HepG2 (cell line): Measurements from ENCODE around the gene NCF2. TPM values are rescaled to one million over a fixed set of nuclear protein-coding genes. Genes with fewer than 3 reads are reported as not detected.

Experiments used
- ATAC-seq: fragments of 200-7000 bp; cut with Tn5 transposase; 3 replicates; pipeline ENCODE4 v1.9.1; 2020; ENCODE audit warnings: mild to moderate bottlenecking, moderate library complexity
- Bru-seq: library from RNA; stranded (reverse); fragments of 400-500 nt; gene quantifications from one replicate; lab custom pipeline; 2021; lab: Mats Ljungman, UMichigan
- BruChase-seq, 2 experiments: library from RNA; stranded (reverse); fragments of 400-500 nt; gene quantifications; one replicate each; lab custom pipeline; 2021; lab: Mats Ljungman, UMichigan
- BruUV-seq: library from RNA; stranded (reverse); fragments of 400-500 nt; replicated peaks from 2 replicates; lab custom pipeline; 2021; lab: Mats Ljungman, UMichigan
- CTCF ChIA-PET: fragments of 300-600 bp; formaldehyde crosslinking; extraction: SDS; loops from one replicate; lab custom pipeline; 2021; ENCODE audit warnings: low total read pairs, inconsistent platforms, low intra/inter-chr PET ratio; lab: Yijun Ruan, JAX
- POLR2A ChIA-PET: fragments of 350-600 bp; sonication (Branson Sonifier 250); formaldehyde crosslinking; loops from one replicate; lab custom pipeline; 2020; ENCODE audit warnings: antibody characterized with exemption, inconsistent platforms; lab: Yijun Ruan, JAX
- DNase-seq: peaks from one replicate; pipeline ENCODE4 v3.0.0-alpha.2; 2015; ENCODE audit warnings: low spot score
- FAIRE-seq: peaks from 3 replicates; lab custom pipeline; 2011; peaks lifted over from hg19 to GRCh38; lab: Jason Lieb, UNC
- H2AFZ ChIP-seq: one replicate; pipeline ENCODE4 v1.6.1; 2011; ENCODE audit warnings: low read length, inconsistent platforms
- H3K27ac ChIP-seq: fragments of 300-600 bp; 3 replicates; pipeline ENCODE4 v1.8.0; 2011; ENCODE audit warnings: mixed run types, mild to moderate bottlenecking, mixed read lengths, low read length, inconsistent platforms; ENCODE audit not compliant: insufficient read depth; ENCODE audit errors: extremely low read length
- H3K27me3 ChIP-seq, 2 experiments: fragments of 200-600 bp in 1 of 2; 2 replicates in 1 of 2; 3 replicates in 1 of 2; pipeline versions ENCODE4 v1.6.0 to v1.8.0; 2011; ENCODE audit warnings: low read length in 2 of 2, mild to moderate bottlenecking in 2 of 2, moderate library complexity in 2 of 2, inconsistent platforms in 1 of 2; ENCODE audit not compliant: insufficient read depth in 2 of 2, control insufficient read depth in 1 of 2
- H3K36me3 ChIP-seq, 2 experiments: fragments of 200-600 bp in 1 of 2; replicated peaks in 1 of 2; 2 replicates in 1 of 2; 3 replicates in 1 of 2; pipeline versions ENCODE4 v1.5.1 to v1.8.0; 2011; ENCODE audit warnings: low read length in 2 of 2, inconsistent platforms in 1 of 2; ENCODE audit not compliant: insufficient read depth in 2 of 2, control insufficient read depth in 1 of 2
- H3K4me1 ChIP-seq: 2 replicates; pipeline ENCODE4 v1.5.1; 2012; ENCODE audit warnings: low read length, inconsistent platforms; ENCODE audit not compliant: insufficient read depth
- H3K4me2 ChIP-seq: 2 replicates; pipeline ENCODE4 v1.6.0; 2011; ENCODE audit warnings: low read depth, low read length, inconsistent platforms
- H3K4me3 ChIP-seq, 3 experiments: fragments of 200-600 bp in 1 of 3; sonication (generic), shearing (Covaris generic) in 1 of 3; replicated peaks in 1 of 3; 2 replicates each; pipeline ENCODE4 v1.5.1; 2011 to 2016; ENCODE audit warnings: low read length in 3 of 3, inconsistent platforms in 2 of 3, low read depth in 2 of 3, mild to moderate bottlenecking in 2 of 3, control low read depth in 1 of 3, mixed read lengths in 1 of 3; ENCODE audit not compliant: insufficient read depth in 1 of 3
- H3K79me2 ChIP-seq: one replicate; pipeline ENCODE4 v1.6.1; 2011; ENCODE audit warnings: low read length, inconsistent platforms; ENCODE audit not compliant: insufficient read depth
- H3K9ac ChIP-seq: 2 replicates; pipeline ENCODE4 v1.6.0; 2011; ENCODE audit warnings: mild to moderate bottlenecking, low read depth, low read length, inconsistent platforms; ENCODE audit not compliant: insufficient read depth
- H3K9me3 ChIP-seq: 2 replicates; pipeline ENCODE4 v1.5.1; 2012; ENCODE audit warnings: mild to moderate bottlenecking, low read length
- H4K20me1 ChIP-seq: 2 replicates; pipeline ENCODE4 v1.6.0; 2011; ENCODE audit warnings: inconsistent platforms, mild to moderate bottlenecking, low read length, moderate library complexity; ENCODE audit not compliant: insufficient read depth
- ATF7-NPFF ChIP-seq: sonication (generic); formaldehyde crosslinking; IDR thresholded peaks from 2 replicates; pipeline ENCODE4 v1.8.1; 2023; ENCODE audit warnings: mild to moderate bottlenecking, low read depth, missing genetic modification reagents, moderate library complexity
- CBX1 ChIP-seq: IDR thresholded peaks from one replicate; pipeline ENCODE4 v1.6.1; 2016; ENCODE audit warnings: antibody characterized with exemption, low read depth
- CCDC6 ChIP-seq: sonication (generic); formaldehyde crosslinking; IDR thresholded peaks from 2 replicates; pipeline ENCODE4 v1.8.1; 2022; ENCODE audit warnings: mild to moderate bottlenecking, missing genetic modification reagents, moderate library complexity
- CEBPG ChIP-seq: IDR thresholded peaks from 2 replicates; pipeline ENCODE4 v1.6.1; 2016
- FOXP1 ChIP-seq, 2 experiments: fragments of 450-650 bp in 1 of 2; IDR thresholded peaks; 2 replicates each; pipeline ENCODE4 v1.6.1; 2017 to 2018; ENCODE audit warnings: antibody characterized with exemption in 1 of 2
- NPAS2 ChIP-seq: sonication (generic); formaldehyde crosslinking; IDR thresholded peaks from 2 replicates; pipeline ENCODE4 v1.8.0; 2022; ENCODE audit warnings: mild to moderate bottlenecking, missing genetic modification reagents, borderline replicate concordance
- SRY ChIP-seq: sonication (generic); formaldehyde crosslinking; IDR thresholded peaks from 2 replicates; pipeline ENCODE4 v1.8.0; 2022; ENCODE audit warnings: mild to moderate bottlenecking, missing genetic modification reagents
- TMF1 ChIP-seq: sonication (generic); formaldehyde crosslinking; IDR thresholded peaks from 2 replicates; pipeline ENCODE4 v1.8.1; 2022; ENCODE audit warnings: low read depth, missing genetic modification reagents
- ZNF138 ChIP-seq: sonication (generic); formaldehyde crosslinking; IDR thresholded peaks from 2 replicates; pipeline ENCODE4 v1.5.0; 2020; ENCODE audit warnings: mild to moderate bottlenecking, low read depth, missing genetic modification reagents
- ZNF616 ChIP-seq: sonication (generic); formaldehyde crosslinking; IDR thresholded peaks from 2 replicates; pipeline ENCODE4 v1.5.0; 2020; ENCODE audit warnings: low read depth, mild to moderate bottlenecking, missing genetic modification reagents
- ZNF709 ChIP-seq: sonication (generic); formaldehyde crosslinking; IDR thresholded peaks from 2 replicates; pipeline ENCODE4 v1.5.0; 2020; ENCODE audit warnings: mild to moderate bottlenecking, missing genetic modification reagents
- WGBS: methylation state at CpG from one replicate; pipeline ENCODE4 v1.1.6; 2017; ENCODE audit warnings: low lambda C conversion rate; 5-methylcytosine and 5-hydroxymethylcytosine counted together
- in situ Hi-C: cut with HindIII; loops from 2 replicates; pipeline ENCODE4 v1.10.0; 2017; ENCODE audit warnings: low pct_unique_long_range_greater_than_20kb; ENCODE audit not compliant: extremely low pct_ligation_motif_present
- intact Hi-C: fragments of 100-400 bp; cut with micrococcal nuclease; formaldehyde crosslinking; loops from one replicate; pipeline ENCODE4 v1.10.0; 2022; ENCODE audit not compliant: unreplicated experiment
- long read RNA-seq, 2 experiments: library from RNA in 1 of 2; library from polyadenylated mRNA in 1 of 2; stranded (forward) in 1 of 2; unstranded in 1 of 2; transcript quantifications; one replicate each; pipeline ENCODE4 v2.0.0, GENCODE V29; 2019 to 2022
- polyA minus RNA-seq, 3 experiments: library from RNA; depleted of rRNA, polyadenylated mRNA; stranded (reverse); fragments of >200 nt; gene quantifications; 2 replicates each; pipeline ENCODE4 v1.2.3, GENCODE V29; 2011; ENCODE audit warnings: low replicate concordance in 1 of 3
- polyA plus RNA-seq, 8 experiments: library from polyadenylated mRNA; depleted of rRNA in 3 of 8; stranded (reverse) in 7 of 8; unstranded in 1 of 8; fragments of >200 nt; fragmentation: Illumina TruSeq in 4 of 8; extraction: Trizol in 4 of 8; gene quantifications; 2 replicates each; pipeline versions ENCODE4 v1.2.1 to v1.2.3, GENCODE V29; 2011 to 2016; ENCODE audit warnings: low read depth in 4 of 8, missing spikeins in 1 of 8, mixed read lengths in 1 of 8; ENCODE audit not compliant: insufficient read depth in 1 of 8
- total RNA-seq, 5 experiments: library from RNA; depleted of rRNA; stranded (reverse); fragments of >200 nt; fragmentation: Illumina TruSeq; extraction: Trizol; gene quantifications; 2 replicates each; pipeline ENCODE4 v1.2.3, GENCODE V29; 2016; ENCODE audit warnings: low read depth in 1 of 5
- TF ChIP-seq, protein P1 (sequence below): IDR thresholded peaks from 2 replicates; pipeline ENCODE4 v1.6.1; 2016; ENCODE audit warnings: low read depth, control low read depth

NCF2 gene, protein sequence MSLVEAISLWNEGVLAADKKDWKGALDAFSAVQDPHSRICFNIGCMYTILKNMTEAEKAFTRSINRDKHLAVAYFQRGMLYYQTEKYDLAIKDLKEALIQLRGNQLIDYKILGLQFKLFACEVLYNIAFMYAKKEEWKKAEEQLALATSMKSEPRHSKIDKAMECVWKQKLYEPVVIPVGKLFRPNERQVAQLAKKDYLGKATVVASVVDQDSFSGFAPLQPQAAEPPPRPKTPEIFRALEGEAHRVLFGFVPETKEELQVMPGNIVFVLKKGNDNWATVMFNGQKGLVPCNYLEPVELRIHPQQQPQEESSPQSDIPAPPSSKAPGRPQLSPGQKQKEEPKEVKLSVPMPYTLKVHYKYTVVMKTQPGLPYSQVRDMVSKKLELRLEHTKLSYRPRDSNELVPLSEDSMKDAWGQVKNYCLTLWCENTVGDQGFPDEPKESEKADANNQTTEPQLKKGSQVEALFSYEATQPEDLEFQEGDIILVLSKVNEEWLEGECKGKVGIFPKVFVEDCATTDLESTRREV
- 0.46 and 1.1 TPM in 2 replicates for total RNA-seq (2016; rRNA removed; fragmentation: Illumina TruSeq; extraction: Trizol)
- 0.26 and 0.30 TPM in 2 replicates for total RNA-seq (2016; cell fraction: cytosol; rRNA removed; fragmentation: Illumina TruSeq; extraction: Trizol; ENCODE audit: low read depth)
- total RNA-seq (2016; cell fraction: insoluble cytoplasmic fraction; rRNA removed; fragmentation: Illumina TruSeq; extraction: Trizol): 0.37 and 0.41 TPM in 2 replicates
- total RNA-seq (2016; cell fraction: membrane; rRNA removed; fragmentation: Illumina TruSeq; extraction: Trizol): 0.14 and 0.19 TPM in 2 replicates
- total RNA-seq (2016; cell fraction: nucleus; rRNA removed; fragmentation: Illumina TruSeq; extraction: Trizol): not detected in 2 replicates
- 0.18 and 0.25 TPM in 2 replicates for polyA plus RNA-seq (2011; rRNA removed)
- polyA plus RNA-seq (2011; cell fraction: cytosol; rRNA removed): 0.50 and 0.68 TPM in 2 replicates
- 0.10 and 0.35 TPM in 2 replicates for polyA plus RNA-seq (2011; cell fraction: nucleus; rRNA removed)
- 0.21 and 0.25 TPM in 2 replicates for polyA plus RNA-seq (2012)
- 0.14 and 0.24 TPM in 2 replicates for polyA plus RNA-seq (2016; cell fraction: cytosol; fragmentation: Illumina TruSeq; extraction: Trizol; ENCODE audit: low read depth)
- polyA plus RNA-seq (2016; cell fraction: insoluble cytoplasmic fraction; fragmentation: Illumina TruSeq; extraction: Trizol; ENCODE audit: low read depth): 0.27 and 1.4 TPM in 2 replicates
- 0.43 and 0.53 TPM in 2 replicates for polyA plus RNA-seq (2016; cell fraction: membrane; fragmentation: Illumina TruSeq; extraction: Trizol; ENCODE audit: low read depth)
- polyA plus RNA-seq (2016; cell fraction: nucleus; fragmentation: Illumina TruSeq; extraction: Trizol; ENCODE audit: insufficient read depth, low read depth): 0.72 TPM in 1 of 2 replicates, not detected in the other
- 3.3 TPM in 1 of 2 replicates, not detected in the other for polyA minus RNA-seq (2011; rRNA and poly(A)+ RNA removed; ENCODE audit: low replicate concordance)
- not detected in 2 replicates for polyA minus RNA-seq (2011; cell fraction: cytosol; rRNA and poly(A)+ RNA removed)
- polyA minus RNA-seq (2011; cell fraction: nucleus; rRNA and poly(A)+ RNA removed): not detected in 2 replicates
- Bru-seq, nascent RNA: percentile 24 among the genes with signal in this experiment
- percentile 26 among the genes with signal in this experiment for BruChase-seq, experiment 1, labeled RNA remaining after a 6-hour chase
- BruChase-seq, experiment 2, labeled RNA remaining after a 2-hour chase: percentile 20 among the genes with signal in this experiment
- long read RNA-seq, experiment 1: 0 reads
- long read RNA-seq, experiment 2: 0 reads

DNA sequence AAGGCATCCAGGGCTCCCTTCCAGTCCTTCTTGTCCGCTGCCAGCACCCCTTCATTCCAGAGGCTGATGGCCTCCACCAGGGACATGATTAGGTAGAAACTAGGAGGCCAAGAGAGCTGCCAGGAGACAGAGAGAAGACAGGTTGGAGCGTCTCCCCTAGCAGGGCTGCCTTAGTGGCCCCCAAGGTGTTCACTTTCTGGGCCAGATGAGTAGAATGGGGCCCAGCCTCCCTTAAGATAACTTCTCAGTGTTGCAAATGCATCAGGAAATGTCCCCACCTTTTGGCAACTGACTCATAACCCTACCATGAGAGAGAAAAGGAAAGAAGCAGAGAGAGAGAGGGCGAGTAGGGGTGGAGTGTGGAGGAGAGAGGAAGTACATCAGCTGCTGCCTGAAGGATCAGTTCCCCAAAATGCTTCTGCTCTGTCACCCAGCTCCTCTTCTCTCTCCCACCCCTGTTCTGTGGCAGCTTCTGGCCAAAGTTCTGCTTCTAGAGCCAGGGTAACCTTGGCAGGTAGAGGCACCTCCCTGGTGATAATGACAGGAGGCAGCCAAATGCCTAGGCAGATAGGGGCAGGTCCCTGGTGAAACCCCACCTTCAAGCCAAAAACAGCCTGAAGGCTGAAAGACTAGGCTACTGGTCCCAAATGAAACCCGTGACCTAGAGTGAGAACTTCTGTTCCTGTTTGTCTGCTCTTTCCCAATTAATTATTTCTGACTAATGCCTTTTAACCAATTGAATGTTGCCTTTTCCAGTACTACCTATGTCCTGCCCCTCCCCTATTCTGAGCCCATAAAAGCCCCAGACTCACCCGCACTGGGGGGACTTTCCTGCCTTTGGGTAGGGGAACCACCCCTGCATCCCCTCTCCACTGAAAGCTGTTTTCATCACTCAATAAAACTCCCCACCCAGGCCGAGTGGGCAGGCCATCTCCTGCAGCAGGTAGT is at the start of gene NCF2:
Gene NCF2, minus strand, starts transcription at position 216 of the 948 bp plus-strand sequence. Its CDS starts 130 bp downstream, at position 86.
- 13% methylated on average over 6 of the region's 6 CpGs for WGBS

More for the DNA sequence above, at the start of gene NCF2:
- peaks cover 1 to 14% of the 10 kb centered on the region in 2 experiments; a peak in 4 of 5 replicates for H3K27me3 ChIP-seq
- no peaks in the 10 kb centered on the region for H3K36me3 ChIP-seq
- H3K4me3 ChIP-seq: no peak within 1 kb of the TSS
- H4K20me1 ChIP-seq: no peaks in the 10 kb centered on the region
- H3K4me2 ChIP-seq: no peak within 1 kb of the TSS
- BruUV-seq: no TSS peak
- DNase-seq (no peak), FAIRE-seq (no peak), ATAC-seq (no peak)
- no peaks in the 10 kb centered on the region for H3K9me3 ChIP-seq
- ChIA-PET POLR2A (no interaction called here), CTCF (no interaction called here)
- no peak within 1 kb of the TSS for H3K9ac ChIP-seq
- intact Hi-C loops: no loop called here
- H3K27ac ChIP-seq: no peak within 1 kb of the TSS
- TF ChIP-seq ZNF616 (no peak), SRY (CRISPR knock-in tag) (no peak), CEBPG (CRISPR knock-in tag) (no peak), ATF7-NPFF (CRISPR knock-in tag) (no peak), FOXP1 (IDR thresholded peaks at IDR 0.05) (no peak), FOXP1 (CRISPR knock-in tag; IDR thresholded peaks at IDR 0.05) (no peak), NPAS2 (CRISPR knock-in tag) (no peak), ZNF138 (no peak), CBX1 (no peak), CCDC6 (CRISPR knock-in tag) (no peak), TMF1 (CRISPR knock-in tag) (no peak), ZNF709 (CRISPR knock-in tag) (no peak)
- TF ChIP-seq, protein P1, sequence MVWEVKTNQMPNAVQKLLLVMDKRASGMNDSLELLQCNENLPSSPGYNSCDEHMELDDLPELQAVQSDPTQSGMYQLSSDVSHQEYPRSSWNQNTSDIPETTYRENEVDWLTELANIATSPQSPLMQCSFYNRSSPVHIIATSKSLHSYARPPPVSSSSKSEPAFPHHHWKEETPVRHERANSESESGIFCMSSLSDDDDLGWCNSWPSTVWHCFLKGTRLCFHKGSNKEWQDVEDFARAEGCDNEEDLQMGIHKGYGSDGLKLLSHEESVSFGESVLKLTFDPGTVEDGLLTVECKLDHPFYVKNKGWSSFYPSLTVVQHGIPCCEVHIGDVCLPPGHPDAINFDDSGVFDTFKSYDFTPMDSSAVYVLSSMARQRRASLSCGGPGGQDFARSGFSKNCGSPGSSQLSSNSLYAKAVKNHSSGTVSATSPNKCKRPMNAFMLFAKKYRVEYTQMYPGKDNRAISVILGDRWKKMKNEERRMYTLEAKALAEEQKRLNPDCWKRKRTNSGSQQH (CRISPR knock-in tag): no peak
- in situ Hi-C loops: no loop called here
- H3K4me1 ChIP-seq: no peaks in the 10 kb centered on the region
- no peak within 1 kb of the TSS for H2AFZ ChIP-seq
- no peaks in the 10 kb centered on the region for H3K79me2 ChIP-seq
